ENCODE data around the gene SLC35D2. TPM values are rescaled to one million over a fixed set of nuclear protein-coding genes. Genes with fewer than 3 reads are reported as not detected.

Gene SLC35D2
- total RNA-seq, 1 donor = 18.5 TPM

- Histone ChIP-seq H3K4me3 (ENCODE audit: insufficient read depth, low read length) (no peak overlapping the region), H2AFZ (ENCODE audit: low read length) (peak overlapping the region; percentile 1), H3K27me3 (ENCODE audit: insufficient read depth, low read length) (no peaks in the 10 kb centered on the region), H3K9me3 (ENCODE audit: low read depth, low read length) (no peaks in the 10 kb centered on the region), H3K4me1 (ENCODE audit: insufficient read depth, low read length) (no peaks in the 10 kb centered on the region), H3K79me2 (ENCODE audit: insufficient read depth, low read length) (no peaks in the 10 kb centered on the region), H3K36me3 (ENCODE audit: insufficient read depth, low read length) (peaks cover 5% of the 10 kb centered on the region), H4K20me1 (ENCODE audit: insufficient read depth, low read length) (no peaks in the 10 kb centered on the region), H3K27ac (ENCODE audit: low read depth, low read length) (no peak overlapping the region), H3K4me2 (ENCODE audit: insufficient read depth, low read length) (no peak overlapping the region)
- no peak for TF ChIP-seq CTCF (IDR thresholded peaks at IDR 0.05; ENCODE audit: extremely low read depth, low read depth, low read length)
- no peak for DNase-seq (ENCODE audit: insufficient read length, low spot score, missing footprints)
Observed at GRCh38 chr9:96392263-96392662, 8.8 kb upstream of the SLC35D2 start.

- Histone ChIP-seq H3K27ac (ENCODE audit: low read depth, low read length) (no peak overlapping the region), H4K20me1 (ENCODE audit: insufficient read depth, low read length) (no peaks in the 10 kb centered on the region), H3K4me1 (ENCODE audit: insufficient read depth, low read length) (no peaks in the 10 kb centered on the region), H3K9me3 (ENCODE audit: low read depth, low read length) (no peaks in the 10 kb centered on the region), H2AFZ (ENCODE audit: low read length) (peak overlapping the region; percentile 88), H3K27me3 (ENCODE audit: insufficient read depth, low read length) (no peaks in the 10 kb centered on the region), H3K4me3 (ENCODE audit: insufficient read depth, low read length) (no peak overlapping the region), H3K36me3 (ENCODE audit: insufficient read depth, low read length) (peaks cover 5% of the 10 kb centered on the region), H3K4me2 (ENCODE audit: insufficient read depth, low read length) (no peak overlapping the region), H3K79me2 (ENCODE audit: insufficient read depth, low read length) (no peaks in the 10 kb centered on the region)
- TF ChIP-seq CTCF (IDR thresholded peaks at IDR 0.05; ENCODE audit: extremely low read depth, low read depth, low read length) = no peak
- peak; percentile 49 for DNase-seq (ENCODE audit: insufficient read length, low spot score, missing footprints)
Observed at GRCh38 chr9:96391021-96391765, 7.7 kb upstream of the SLC35D2 start.

DNA sequence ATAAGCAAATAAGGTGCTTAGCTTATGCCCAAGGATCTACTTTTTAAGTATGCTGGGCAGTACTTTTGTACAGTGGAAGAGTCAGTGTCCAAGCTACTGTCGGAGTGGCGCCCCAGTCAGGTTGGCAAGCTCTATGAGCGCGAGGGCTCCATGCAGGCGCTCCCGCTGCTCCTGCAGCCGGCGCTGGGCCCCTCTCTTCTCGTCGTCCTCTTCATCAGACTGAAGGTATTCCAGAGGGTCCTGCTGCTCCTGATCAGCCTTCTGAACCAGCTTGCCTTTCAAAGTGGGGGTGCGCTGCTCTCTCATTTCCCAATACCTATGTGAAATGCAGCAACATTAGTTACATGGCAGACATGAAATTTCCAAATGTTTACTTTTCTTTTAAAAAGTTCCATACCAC is 4.6 kb upstream of the SLC35D2 start:
- Histone ChIP-seq H3K27ac (ENCODE audit: low read depth, low read length) (no peak overlapping the region), H3K4me3 (ENCODE audit: insufficient read depth, low read length) (no peak overlapping the region), H4K20me1 (ENCODE audit: insufficient read depth, low read length) (no peaks in the 10 kb centered on the region), H3K4me1 (ENCODE audit: insufficient read depth, low read length) (no peaks in the 10 kb centered on the region), H3K79me2 (ENCODE audit: insufficient read depth, low read length) (peaks cover 3% of the 10 kb centered on the region), H3K36me3 (ENCODE audit: insufficient read depth, low read length) (peaks cover 5% of the 10 kb centered on the region), H3K27me3 (ENCODE audit: insufficient read depth, low read length) (no peaks in the 10 kb centered on the region), H3K4me2 (ENCODE audit: insufficient read depth, low read length) (no peak overlapping the region), H3K9me3 (ENCODE audit: low read depth, low read length) (no peaks in the 10 kb centered on the region), H2AFZ (ENCODE audit: low read length) (no peak overlapping the region)
- no peak for TF ChIP-seq CTCF (IDR thresholded peaks at IDR 0.05; ENCODE audit: extremely low read depth, low read depth, low read length)
- DNase-seq (ENCODE audit: insufficient read length, low spot score, missing footprints) = peak; percentile 68

- no peak overlapping the region for H3K4me3 ChIP-seq (ENCODE audit: insufficient read depth, low read length)
- no peak overlapping the region for H3K4me2 ChIP-seq (ENCODE audit: insufficient read depth, low read length)
- H4K20me1 ChIP-seq (ENCODE audit: insufficient read depth, low read length) = no peaks in the 10 kb centered on the region
- H3K27ac ChIP-seq (ENCODE audit: low read depth, low read length) = no peak overlapping the region
- no peak for DNase-seq (ENCODE audit: insufficient read length, low spot score, missing footprints)
- no peaks in the 10 kb centered on the region for H3K36me3 ChIP-seq (ENCODE audit: insufficient read depth, low read length)
- no peaks in the 10 kb centered on the region for H3K27me3 ChIP-seq (ENCODE audit: insufficient read depth, low read length)
- TF ChIP-seq CTCF (IDR thresholded peaks at IDR 0.05; ENCODE audit: extremely low read depth, low read depth, low read length) = no peak
- peaks cover 7% of the 10 kb centered on the region for H3K4me1 ChIP-seq (ENCODE audit: insufficient read depth, low read length)
- no peak overlapping the region for H2AFZ ChIP-seq (ENCODE audit: low read length)
- no peaks in the 10 kb centered on the region for H3K9me3 ChIP-seq (ENCODE audit: low read depth, low read length)
- H3K79me2 ChIP-seq (ENCODE audit: insufficient read depth, low read length) = peaks cover 20% of the 10 kb centered on the region
Observed at GRCh38 chr9:96386157-96386556, 2.6 kb upstream of the SLC35D2 start.
